CD4-positive, alpha-beta T cell treated with Interleukin-6 for 4 hours (primary cell): ENCODE results near the gene TBX20.
"Not testable (repeated sequence)": the region's sequence is repeated elsewhere in the genome, so short reads cannot be mapped to it uniquely, and the experiment has no call there.

ENCODE experiments used
- DNase-seq: peaks from one replicate; pipeline ENCODE4 v3.0.0-alpha.2; 2020; ENCODE audit warnings: mixed read lengths

Gene TBX20

DNA sequence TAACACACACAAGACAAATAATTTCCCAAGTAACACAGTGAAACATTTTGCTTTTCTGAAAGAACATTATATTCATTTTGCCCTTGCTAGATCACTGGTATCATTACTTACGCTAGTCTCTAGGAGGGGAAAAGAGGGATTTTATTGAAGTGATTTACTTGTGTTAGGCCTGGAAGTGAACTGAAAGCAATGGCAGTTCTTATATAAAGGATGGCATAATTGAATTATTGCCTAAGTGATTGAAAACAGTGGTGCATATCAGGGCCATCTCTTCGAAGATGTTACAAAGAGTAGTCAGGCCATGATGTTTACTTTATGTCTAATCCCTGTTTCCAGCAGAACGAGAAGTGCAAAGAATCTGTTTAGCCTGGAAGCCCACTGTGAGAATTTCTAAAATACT lies 38.8 kb downstream of the TBX20 start:
- DNase-seq: not testable (repeated sequence)

DNA sequence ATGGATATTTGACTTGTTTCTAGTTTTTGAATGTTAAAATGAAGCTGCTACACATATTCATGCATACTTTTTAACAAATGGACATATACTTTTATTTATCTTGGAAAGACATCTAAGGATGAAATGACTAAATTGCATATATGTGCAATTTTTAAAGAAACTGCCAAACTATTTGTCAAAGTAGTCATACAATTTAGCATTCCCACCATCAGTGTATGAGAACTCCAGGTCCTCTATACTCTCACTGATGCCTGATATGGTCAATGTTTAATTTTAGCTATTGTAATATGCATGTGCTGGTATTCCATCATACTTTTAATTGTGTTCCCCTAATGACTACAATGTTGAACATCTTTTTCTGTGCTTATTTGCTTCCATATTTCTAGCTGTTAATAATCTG lies 47.0 kb downstream of the TBX20 start:
- DNase-seq: not testable (repeated sequence)

DNA sequence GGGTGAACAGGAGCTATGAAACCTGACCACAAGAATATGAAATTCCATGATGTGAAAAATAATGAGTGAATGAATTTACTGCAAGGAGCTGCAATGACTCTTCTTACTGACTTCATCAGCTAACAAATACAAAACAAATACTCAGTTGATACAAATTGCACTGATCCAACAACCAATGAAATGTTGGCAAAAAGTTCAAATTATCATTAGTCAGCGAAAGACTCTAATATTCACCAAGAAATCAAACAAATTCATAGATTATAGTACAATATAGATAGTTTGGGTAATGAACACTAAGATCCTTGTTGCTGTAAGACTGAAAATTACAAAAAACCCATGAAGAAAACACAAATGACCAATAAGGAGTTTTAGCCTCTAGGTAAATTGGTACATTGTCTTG lies 49.0 kb downstream of the TBX20 start:
- not testable (repeated sequence) for DNase-seq

DNA sequence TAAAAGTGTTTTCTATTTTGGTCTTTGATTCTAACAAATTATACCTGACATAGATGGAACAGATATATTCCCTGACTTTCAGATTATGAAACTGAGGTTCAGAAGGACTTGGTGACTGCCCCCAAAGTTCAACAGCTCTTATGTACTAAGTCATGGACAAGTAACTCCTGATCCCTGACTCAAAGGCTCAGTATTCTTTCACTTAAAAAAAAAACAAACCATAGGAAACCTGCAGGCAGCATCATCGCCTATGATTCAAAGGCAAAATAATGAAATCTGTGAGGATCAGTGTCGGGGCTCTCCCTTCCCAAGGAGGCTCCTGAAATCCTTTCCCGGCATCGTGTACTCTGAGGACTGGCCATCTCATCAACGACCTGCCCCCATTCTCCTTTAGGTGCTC lies 49.9 kb downstream of the TBX20 start:
- DNase-seq: not testable (repeated sequence)

DNA sequence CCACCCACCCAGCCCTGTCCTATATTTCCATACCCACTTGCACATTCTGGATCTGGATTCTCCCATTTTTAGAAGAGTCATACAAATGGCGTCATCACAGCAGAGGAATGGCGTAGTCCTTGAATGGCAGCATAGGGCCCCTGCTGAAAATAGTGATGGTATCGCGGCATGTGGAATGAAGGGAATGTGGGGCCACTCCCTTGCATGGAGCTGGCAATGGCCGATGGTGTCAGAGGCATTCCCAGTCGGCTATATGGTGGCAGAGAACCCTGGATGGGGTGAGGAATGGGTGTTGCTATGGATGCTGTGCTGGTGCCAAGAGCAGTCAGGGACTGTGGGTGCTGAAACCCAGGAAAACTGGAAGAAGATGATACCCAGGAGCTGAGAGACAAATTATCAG lies 51.5 kb downstream of the TBX20 start:
- DNase-seq: not testable (repeated sequence)

DNA sequence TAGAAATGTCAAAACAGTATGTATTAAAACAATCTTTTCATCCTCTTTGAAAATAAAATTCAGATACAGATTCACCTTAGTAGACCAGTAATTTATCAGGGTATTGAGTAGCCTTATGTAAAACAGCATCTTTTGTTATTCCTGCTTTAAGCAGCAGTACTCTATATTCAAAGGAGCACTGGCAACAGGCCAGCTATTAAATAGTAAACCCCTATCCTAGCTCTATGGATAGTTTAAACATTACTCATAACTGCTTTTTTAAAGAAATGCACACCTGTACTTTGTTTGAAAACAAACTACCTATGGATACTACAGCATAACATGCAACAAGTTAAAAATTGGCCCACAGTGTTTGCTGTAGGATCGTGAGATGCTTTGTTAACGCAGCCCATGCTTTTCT lies 53.7 kb downstream of the TBX20 start:
- DNase-seq: not testable (repeated sequence)

DNA sequence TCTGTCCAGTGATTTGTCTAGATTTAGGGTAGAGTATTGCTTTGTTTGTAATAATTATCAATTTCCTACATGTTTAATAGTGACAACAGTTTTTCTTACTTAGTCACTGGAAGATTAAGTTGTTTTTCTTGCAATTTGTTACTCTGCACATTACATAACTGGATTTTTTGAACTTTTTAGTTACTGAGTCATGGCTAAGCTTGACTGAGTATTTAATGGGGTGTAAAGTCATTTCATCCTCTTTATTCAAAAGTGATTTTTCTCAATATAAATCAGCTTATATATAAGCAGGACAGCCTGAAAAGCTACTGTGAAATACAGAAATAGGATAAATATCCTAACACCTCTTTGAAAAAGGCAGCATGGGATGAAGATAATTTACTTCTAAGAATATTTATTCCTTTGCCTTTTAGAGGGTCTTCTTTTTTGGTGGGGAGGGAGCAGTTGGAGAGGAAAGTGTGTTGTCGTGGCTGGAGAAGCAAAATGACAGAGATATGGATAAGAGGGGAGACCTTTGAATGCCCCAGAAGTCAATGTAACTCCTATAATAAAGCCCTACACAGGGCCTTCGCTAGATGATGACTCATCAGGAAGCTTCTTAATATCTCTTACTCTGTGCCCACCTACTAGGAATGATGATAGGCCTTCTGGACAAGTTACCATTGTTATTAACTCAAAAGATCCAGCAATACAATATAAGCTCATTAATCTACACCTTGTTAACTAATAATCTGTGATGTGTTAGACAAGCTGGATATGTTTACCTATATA lies 55.3 kb downstream of the TBX20 start:
- not testable (repeated sequence) for DNase-seq

DNA sequence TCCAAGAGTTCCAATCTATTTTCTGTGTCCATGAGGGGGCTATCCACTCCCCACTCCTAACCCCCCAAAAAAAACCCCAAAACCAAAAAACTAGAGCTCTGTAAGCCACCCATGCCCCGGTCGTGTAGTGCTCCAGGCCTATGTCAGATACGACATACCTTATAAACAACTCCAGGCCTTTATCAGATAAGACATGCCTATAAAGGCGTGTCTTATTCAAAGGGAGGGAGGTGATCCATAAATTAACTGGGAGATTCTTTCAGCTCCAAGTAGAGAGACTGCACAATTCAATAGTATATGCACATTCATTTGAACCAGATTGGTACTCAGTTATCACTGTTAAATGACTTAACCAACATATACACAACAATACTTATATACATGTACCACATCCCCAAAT lies 62.3 kb downstream of the TBX20 start:
- DNase-seq: not testable (repeated sequence)

DNA sequence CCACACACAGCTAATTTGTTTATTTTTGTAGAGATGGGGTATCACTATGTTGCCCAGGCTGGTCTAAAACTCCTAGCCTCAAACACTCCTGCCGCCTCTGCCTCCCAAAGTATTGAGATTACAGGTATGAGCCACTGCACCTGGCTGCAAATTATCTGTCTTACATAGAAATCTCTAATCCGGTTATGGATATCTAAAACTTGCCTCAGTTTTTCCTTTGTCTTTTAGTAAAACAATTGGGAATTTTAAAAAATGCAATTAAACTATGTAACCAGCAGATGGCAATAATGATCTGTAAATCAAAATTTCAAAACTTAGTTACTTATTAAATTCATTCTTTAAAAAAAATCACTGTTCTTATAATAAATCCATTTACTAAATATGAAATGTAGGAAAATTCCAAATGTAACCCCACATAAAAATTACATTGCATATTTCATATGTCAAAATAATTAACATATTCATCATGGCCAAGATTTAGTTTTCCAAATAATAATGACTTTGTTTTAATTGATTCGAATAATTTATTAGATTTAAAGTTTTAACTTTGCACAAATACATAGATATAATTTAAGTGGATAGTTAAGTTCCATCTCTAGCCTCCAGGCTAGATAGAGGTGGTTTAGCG lies 63.6 kb downstream of the TBX20 start:
- not testable (repeated sequence) for DNase-seq

DNA sequence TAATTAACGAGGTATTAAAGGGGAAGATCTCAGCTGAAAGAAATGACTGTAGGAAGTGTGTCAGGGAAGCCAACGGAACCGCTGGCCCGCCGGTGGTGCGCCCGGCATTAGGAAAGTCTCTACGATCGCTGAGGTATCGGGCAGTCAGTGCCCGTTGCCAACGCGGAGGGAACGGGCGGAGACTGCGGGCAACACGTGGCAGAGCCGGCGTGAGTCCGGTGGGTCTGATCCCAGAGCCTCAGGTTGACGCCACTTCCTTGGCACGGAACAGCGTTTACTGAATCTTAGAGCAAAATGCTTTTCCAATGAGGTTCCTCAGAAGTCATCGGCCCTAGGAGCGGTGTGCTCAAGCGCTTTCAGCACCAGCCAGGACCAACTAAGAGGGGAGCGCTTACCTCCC lies 67.1 kb downstream of the TBX20 start:
- DNase-seq: not testable (repeated sequence)

DNA sequence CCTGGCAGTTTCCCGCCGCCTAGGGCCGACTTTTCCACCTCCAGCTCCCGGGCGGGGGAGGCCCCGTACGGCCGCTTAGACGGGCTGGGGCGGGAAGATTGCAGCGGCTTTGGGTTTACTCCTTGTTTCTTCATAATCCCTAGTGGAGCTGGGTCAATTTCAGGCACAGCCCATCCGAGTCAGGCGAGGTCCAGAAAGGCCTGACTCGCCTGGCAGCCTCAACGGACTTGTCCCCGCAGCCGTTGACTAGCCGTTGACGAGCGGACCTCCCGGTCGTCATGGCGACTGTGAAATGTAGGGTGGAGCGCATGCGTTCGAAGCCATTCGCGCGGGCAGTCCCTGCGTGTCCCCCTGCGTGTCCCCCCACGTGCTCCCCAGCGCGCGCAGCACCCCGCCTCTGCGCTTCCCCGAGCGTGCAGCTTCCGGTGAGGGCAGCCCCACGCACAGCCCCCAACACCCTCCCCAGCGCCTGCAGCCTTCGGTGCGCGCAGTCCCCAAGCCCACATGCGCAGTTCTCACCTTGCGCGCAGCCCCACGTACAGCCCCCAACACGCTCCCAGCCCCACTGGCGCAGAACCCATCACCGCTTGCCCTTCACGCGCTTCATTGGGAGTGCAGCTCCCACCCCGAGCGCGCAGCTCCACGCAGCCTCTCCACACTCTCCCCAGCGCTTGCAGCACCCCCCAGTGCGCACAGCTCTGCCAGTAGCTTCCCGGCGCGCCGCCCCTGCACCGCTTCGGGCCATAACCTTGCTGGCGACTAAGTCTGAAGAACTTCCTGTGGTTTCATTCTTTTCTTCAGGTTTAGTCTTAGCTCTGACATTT lies 67.8 kb downstream of the TBX20 start:
- no peak for DNase-seq

DNA sequence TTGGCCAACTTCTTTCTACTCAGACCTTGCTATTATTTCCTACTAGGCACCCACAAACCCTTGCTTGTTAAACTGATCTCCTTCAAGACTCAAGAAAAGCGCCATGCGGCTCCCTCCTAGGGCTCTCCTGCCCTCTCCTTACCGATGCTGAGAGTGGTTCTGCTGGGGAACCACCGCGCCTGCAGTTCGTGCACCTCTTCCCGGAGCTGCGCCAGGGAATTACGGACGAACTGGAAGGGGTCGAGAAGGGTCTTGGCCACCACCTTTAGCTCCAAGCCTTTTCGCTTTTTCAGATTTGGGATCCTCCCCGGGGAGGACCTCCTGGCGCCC lies 68.4 kb downstream of the TBX20 start:
- not testable (repeated sequence) for DNase-seq

DNA sequence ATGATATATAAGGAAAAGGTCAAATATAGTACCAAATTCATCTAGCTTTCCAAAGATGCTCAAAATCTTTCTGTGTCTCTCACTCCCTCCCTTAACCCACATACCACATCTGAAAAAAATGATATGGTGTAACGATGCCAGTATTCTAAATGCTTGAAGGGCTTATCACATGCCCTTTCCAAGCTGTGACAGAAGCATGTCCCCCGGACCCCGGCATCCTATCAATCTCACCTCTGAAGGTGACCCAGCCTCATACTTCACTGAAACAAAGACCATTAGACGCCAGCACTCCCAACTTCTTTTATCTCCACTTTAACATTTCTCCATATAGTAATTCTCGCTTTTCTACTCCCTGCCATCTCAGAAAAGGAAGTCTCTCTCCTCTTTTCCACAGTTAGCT lies 68.9 kb downstream of the TBX20 start:
- not testable (repeated sequence) for DNase-seq

DNA sequence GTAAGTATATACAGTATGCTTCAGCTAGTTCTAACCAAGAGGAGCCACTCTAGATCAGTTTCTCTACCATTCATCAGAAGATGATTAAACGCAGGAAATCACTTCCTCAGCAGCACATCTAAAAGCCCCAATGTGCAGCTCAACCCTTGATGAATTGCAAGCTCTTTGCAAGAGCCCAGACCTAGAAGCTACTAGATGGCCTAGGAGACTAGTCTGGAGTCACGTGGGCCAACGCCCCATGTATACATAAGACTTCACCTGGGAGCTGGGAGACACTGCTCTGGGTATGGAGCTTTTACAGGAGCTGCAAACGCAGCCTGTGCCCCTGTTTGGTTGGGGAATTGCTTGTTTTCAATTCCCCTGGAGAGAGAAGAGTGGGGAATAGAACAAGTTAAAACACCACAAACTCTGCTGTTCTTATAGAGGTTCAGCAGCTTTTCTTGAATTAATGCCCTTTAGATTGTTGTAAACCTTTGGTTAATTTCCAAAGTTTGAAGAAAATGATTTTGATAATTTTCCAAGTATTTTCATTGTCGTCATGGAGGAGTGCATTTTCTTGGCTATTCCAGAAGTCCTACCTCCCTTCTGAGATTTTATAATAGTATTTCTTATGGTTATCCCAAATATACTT lies 69.9 kb downstream of the TBX20 start:
- DNase-seq: not testable (repeated sequence)

DNA sequence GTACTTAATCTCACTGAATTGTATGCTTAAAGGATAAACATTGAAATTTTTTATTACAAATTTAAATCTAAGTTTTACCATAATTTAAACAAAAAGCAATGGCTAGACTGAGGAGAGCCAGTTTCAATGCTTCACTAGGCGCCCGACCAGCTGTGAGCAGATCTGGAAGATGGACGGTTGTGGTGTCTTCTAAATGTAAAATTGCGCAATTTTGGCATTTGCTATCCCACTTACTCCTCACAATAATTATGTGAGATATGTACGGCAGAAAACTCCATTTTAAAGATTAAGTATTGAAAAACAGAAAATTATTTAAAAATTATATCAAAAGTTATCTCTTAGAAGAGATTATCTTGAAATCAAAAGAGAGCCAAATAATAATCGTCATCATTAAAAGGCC lies 73.2 kb downstream of the TBX20 start:
- not testable (repeated sequence) for DNase-seq

DNA sequence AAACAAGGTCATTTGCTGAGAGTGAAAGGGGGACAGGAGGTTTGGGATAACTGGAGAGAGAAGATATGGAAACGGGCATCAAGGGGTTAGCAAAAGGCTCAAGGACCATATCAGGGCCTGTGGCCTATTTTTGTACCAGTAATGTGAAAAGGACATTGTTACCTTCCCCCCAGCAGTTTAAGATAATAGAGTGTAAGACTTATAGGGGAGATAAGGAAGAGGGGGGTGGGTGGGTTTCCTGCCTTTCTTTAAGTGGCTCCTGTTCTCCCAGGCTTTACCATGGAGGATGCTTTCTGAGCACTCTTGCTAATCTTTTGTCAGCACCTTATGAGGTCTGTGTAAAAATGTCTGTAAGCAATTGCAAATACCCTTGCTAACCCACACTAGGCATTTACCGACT lies 80.7 kb downstream of the TBX20 start:
- not testable (repeated sequence) for DNase-seq

DNA sequence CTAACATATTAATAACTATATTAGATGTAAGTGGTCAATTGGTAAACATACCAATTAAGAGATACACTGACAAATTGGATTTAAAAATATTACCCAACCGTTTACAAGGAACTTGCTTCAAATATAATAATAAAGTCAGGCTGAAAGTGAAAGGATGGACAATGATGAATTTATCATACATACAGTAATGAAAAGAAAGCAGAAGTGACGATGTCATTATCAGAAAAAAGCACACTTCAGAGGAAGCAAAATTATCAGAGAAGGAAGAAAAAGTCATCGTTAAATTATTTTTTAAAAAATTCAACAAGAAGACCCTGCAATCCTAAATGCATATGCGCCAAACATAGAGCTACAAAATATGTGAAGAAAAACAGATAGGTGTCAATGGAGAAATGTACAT lies 81.8 kb downstream of the TBX20 start:
- DNase-seq: not testable (repeated sequence)

DNA sequence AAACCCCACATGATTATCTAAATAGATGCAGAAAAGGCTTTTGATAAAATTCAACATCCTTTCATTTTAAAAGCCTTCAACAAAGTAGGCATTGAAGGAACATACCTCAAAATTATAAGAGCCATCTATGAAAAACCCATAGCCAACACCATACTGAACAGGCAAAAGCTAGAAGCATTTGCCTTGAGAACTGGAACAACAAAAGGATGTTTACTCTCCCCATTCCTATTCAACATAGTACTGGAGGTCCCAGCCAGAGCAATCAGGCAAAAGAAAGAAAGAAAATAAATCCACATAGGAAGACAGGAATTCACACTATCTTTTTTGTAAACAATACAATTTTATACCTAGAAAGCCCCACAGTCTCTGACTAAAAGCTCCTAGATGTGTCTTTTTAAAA lies 86.2 kb downstream of the TBX20 start:
- DNase-seq: not testable (repeated sequence)

DNA sequence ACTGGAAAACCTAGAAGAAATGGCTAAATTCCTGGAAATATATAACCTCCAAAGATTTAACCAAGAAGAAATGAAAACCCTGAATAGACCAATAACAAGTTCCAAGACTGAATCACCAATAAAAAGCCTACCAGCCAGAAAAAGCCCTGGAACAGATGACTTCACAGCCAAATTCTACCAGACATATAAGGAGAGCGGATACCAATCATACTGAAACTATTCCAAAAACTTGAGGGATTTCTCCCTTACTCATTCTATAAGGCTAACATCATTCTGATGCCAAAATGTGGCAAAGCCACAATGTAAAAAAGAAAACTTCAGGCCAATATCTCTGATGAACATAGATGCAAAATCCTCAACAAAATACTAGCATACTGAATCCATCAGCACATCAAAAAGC lies 86.7 kb downstream of the TBX20 start:
- not testable (repeated sequence) for DNase-seq

DNA sequence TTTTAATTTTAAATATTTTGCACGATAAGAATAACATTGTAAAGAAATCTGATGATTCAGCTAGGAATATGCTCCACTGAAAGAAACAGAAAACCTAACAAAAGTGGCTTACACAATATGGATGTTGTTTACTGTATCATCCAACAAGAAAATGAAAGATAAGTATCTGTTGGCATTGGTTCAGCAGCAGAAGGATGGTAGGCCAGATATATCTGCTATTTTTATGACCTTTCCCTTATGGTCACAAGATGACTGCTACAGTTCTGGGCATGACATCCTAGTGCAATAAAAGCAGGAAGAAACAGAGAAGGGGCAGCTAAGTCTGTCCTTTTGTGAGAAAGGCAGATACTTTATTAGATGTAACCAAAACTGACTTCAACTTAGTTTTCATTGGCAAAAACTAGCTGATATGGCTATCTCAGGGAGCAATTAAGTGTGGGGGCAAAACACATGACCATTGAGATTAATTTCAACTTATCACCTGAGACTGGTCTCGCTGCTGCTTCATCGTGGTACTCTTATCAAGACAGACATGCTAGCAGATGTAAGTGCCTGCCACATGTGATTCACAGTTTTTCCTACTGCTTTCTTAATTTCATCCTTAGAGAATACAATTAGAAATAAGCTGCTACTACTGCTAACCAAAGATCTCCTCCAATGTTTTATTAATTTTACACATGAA lies 92.7 kb downstream of the TBX20 start:
- not testable (repeated sequence) for DNase-seq
